Peyer's patch (tissue), 4 donors: Measurements from ENCODE around the gene PLGLB1.
"Not testable (repeated sequence)": the region's sequence is repeated elsewhere in the genome, so short reads cannot be mapped to it uniquely, and the experiment has no call there.

Source experiments
- POLR2A ChIP-seq, 2 donors: fragments of 450-650 bp; IDR thresholded peaks; one replicate each; pipeline ENCODE4 v1.5.1; 2017; ENCODE audit warnings: antibody characterized with exemption in 2 of 2, mild to moderate bottlenecking in 2 of 2, moderate library complexity in 2 of 2
- TF ChIP-seq, protein P1 (sequence below), 6 experiments: fragments of 450-650 bp in 4 of 6; fragments of 200-600 bp in 2 of 6; sonication (generic) in 1 of 6; IDR thresholded peaks; one replicate each; pipeline ENCODE4 v1.5.1; 2017 to 2019; ENCODE audit warnings: antibody characterized with exemption in 6 of 6, mild to moderate bottlenecking in 3 of 6, moderate library complexity in 1 of 6

DNA sequence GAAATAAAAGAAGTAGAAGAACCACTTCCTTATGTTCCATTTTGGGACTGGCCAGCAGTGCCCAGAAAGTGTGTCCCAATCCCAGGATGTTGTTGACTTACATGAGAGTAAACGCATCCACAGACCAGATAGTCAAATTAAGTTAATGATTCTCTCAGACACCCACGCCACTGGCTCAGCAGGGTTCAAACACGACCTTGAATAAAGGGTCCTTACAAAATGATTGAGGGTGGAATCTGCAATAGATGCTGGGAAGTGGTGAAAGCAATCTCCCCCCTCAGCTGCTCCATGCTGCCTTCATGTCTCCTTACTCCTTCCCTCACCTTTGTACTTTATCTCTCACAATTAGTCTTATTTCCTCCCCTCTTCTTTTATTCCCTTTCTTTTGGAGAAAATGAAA is at the start of gene PLGLB1:
- TF ChIP-seq, protein P1, sequence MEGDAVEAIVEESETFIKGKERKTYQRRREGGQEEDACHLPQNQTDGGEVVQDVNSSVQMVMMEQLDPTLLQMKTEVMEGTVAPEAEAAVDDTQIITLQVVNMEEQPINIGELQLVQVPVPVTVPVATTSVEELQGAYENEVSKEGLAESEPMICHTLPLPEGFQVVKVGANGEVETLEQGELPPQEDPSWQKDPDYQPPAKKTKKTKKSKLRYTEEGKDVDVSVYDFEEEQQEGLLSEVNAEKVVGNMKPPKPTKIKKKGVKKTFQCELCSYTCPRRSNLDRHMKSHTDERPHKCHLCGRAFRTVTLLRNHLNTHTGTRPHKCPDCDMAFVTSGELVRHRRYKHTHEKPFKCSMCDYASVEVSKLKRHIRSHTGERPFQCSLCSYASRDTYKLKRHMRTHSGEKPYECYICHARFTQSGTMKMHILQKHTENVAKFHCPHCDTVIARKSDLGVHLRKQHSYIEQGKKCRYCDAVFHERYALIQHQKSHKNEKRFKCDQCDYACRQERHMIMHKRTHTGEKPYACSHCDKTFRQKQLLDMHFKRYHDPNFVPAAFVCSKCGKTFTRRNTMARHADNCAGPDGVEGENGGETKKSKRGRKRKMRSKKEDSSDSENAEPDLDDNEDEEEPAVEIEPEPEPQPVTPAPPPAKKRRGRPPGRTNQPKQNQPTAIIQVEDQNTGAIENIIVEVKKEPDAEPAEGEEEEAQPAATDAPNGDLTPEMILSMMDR (IDR thresholded peaks at IDR 0.05), result not testable (repeated sequence)
- TF ChIP-seq POLR2A (IDR thresholded peaks at IDR 0.05), result not testable (repeated sequence)
